GM19025 (cell line): ENCODE measurements around the gene TSSC4.

Experiments used
- ATAC-seq: cut with Tn5 transposase; IDR thresholded peaks from one replicate; pipeline ENCODE4 v1.9.1; 2021; ENCODE audit warnings: mild to moderate bottlenecking, low read depth, moderate library complexity; ENCODE audit not compliant: unreplicated experiment

TSSC4 gene

DNA sequence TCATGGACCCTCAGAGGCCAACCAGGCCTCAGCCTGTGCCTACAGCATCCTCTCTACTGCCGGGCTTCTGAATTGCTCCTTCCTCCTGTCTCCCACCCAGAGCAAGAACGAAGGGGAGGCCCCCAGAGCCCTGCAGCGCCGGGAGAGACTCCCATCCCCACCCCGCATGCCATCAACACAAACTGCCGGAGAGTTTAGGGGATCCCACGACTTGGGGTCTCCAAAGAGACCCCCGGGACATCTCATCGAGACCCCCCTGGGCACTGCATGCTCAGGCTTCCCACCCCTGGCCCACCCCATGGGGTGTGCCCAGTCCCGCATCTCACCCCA, 31.7 kb upstream of the TSSC4 start:
- no peak for ATAC-seq

DNA sequence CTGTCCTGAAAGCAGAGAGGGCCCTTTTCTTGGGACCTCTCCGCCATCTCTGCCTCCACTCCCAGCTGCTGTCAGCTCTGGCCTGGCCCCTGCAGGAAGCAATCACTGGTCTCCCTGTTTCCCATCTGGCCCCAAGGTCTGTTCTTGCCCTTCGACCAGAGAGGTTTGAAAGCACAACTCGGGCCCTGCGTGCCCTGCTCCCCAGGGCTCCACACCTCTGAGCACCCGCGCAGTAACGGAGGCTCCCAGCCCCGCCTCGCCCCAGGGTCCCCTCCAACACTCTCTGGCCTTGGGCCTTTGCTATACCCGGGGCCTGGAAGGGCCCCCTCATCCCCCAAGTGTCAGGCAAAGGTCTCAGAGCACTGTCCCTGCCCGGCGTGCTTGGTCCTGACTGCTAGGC, 31.2 kb upstream of the TSSC4 start:
- ATAC-seq: no peak

DNA sequence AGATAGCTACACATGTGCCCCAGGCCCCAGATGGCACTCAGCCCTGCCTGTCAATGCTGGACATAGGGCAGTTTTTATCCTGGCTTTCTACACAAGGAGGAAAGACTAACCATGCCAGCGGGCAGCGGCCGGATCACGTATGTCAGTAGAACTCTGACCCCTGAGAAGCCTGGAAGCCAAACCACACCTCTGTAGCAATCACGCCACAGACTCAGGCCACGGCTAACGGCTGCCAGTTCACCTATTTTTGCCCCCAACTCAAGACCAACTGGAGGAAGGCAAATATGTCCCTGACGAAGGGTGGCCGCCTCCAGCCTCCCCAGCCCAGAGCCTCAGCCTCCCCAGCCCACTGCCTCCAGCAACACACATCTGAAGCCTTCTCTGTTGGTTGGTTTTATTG, 30.7 kb upstream of the TSSC4 start:
- no peak for ATAC-seq

DNA sequence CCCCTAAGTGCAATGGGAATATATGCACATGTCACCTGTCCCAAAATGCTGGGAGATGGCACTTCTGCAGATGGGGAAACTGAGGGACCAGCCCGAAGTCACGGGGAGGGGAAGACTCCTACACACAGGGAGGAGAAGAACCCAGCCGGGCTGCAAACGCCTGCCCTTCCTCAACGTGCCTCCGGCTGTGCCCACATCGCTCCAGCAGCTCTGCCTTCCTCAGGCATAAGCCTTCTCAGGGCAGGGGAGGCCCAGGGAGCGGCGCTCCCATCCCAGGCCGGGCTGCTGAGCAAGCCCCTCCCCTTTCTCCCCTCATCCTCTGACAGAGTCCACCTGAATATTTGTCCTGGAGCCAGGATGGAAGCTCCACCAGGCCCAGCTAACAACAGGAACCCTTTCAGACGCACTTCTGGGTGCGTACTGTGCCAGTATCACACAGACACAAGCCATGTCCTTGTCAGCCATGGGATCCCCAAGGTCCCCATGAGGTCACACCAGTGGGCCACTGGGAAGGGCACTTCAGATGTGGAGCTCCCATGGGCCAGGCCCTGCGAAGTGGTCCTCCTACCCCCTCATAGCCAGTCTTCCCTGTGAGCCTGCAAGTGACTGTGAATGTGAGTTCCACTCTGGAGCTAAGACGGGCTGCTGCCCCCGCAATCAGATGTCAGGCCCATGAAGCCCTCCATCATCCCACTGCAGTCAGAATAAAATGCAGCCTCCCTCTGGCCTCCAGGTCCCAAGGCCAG, 25.9 kb upstream of the TSSC4 start:
- no peak for ATAC-seq

DNA sequence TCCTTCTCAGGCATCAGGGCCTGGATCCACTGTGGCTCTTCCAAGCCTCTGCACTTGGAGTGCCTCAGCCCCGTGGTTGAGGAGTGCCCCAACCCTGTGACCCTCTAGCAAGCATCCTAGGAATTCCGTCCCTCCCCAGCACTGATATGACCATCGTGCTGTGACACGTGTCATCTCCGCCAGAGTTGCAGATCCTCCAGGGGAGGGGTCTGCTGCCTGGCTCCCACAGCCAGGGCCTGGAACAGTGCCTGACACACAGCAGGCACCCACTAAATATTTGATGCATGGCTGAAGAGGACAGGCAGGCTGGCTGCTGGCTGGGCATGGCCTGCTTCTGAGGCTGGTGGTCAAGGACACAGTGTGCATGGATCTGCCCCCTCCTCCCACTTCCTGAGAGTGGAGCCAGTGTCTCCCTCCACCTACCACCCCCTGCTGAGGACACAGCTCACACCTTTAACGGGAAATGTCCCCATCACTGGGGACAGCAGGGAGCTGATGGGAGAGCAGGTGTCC, 25.2 kb upstream of the TSSC4 start:
- no peak for ATAC-seq

DNA sequence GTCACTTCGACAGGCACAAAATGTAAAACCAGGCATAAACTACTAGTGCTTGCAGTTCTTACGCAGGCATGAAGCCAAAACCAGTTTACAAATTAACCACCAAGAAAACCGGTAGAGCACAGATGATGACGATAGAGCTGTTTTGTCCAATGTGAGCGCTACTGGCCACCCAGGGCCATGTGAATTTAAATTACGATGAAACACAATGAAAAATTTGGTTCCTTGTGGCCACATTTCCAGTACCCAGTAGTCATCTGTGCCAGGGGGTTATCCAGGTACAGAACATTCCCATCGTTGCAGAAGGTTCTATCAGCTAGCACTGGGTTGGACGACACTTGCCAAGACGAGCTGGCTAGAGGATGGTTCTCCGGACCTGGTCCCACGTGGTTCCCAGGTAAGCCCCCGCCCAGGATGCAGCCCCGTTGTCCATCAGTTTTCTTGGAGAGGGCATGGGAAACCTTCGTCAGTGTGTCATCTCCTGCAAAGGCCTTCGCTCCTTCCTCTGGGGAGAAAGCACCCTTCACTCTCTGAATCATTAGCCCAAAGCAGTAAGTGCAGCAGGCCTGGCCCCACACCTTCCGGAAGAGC, 24.5 kb upstream of the TSSC4 start:
- ATAC-seq: no peak

DNA sequence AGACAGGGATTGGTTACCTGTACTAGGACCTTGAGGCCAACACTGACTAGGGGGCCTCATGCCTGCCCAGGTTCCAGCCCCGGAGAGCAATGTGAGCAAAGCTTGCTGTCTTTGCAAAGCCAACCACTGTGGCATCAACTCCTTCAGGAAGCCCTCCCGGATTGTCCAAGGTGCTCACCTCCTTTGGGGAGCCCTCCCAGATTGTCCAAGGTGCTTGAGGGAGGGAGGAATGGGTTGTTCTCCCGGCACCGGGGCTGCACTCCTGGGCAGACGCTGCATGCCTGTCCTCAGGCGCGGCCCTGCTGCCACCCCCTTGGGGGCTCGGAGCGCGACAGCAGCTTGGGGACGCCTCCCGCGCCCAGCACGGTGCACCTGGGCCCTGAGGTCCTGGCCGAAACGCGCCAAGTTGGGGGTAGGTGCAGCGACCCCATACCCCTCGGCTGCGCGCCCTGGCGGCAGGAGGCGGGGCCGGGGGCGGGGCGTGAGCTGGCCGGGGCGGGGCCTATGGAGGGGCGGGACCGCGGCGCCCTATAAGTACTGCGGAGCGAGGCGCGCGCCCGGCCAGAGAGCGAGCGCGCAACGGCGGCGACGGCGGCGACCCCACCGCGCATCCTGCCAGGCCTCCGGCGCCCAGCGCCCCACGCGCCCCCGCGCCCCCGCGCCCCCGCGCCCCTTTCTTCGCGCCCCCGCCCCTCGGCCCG, 23.6 kb upstream of the TSSC4 start, which contains the start of gene CD81:
Gene CD81 (plus strand): TSS at position 560 of the 701 bp plus-strand sequence. CDS start 240 bp downstream, outside the sequence.
- peak; percentile 38 for ATAC-seq

DNA sequence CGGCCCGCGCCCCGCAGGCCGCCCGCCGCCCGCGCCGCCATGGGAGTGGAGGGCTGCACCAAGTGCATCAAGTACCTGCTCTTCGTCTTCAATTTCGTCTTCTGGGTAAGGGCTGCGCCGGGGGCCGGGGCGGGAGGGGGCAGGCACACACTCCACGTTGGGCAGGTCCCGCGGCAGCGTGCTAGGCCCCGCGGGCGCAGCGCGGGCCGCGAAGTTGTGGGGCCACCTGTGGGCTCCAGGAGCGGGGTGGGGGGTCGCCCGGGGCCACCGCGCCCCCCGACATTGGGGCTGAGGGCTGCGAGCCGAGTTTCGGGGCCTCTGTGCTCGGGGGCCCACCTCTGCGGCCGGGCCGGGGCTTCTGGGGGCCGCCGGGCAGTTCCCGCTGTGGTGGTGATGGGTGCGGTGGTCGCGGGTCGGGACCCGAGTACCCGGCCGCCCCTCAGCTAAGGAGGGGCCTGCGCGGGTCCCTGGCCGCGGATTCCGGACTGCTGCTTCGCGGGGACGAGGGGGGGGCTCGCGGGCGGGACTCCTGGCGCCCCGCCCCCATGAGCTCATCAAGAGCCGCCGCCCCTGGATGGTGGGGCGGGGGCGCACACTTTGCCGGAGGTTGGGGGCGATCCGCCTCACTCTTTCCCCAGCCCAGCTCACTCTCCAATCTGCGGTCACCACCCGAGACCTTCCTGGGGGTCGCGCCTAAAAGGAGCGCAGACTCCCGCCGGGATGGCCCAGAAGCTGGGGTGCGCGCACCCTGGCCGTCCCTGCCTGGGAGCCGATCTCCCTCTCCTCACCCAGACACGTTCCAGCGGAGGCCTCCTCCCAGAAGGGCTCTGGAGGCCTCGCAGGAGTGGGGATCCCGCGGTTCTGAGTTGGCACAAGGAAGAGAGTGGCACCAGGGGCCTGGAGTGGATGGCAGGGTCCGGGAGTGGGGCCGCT, 22.8 kb upstream of the TSSC4 start:
- ATAC-seq: peak; percentile 18

DNA sequence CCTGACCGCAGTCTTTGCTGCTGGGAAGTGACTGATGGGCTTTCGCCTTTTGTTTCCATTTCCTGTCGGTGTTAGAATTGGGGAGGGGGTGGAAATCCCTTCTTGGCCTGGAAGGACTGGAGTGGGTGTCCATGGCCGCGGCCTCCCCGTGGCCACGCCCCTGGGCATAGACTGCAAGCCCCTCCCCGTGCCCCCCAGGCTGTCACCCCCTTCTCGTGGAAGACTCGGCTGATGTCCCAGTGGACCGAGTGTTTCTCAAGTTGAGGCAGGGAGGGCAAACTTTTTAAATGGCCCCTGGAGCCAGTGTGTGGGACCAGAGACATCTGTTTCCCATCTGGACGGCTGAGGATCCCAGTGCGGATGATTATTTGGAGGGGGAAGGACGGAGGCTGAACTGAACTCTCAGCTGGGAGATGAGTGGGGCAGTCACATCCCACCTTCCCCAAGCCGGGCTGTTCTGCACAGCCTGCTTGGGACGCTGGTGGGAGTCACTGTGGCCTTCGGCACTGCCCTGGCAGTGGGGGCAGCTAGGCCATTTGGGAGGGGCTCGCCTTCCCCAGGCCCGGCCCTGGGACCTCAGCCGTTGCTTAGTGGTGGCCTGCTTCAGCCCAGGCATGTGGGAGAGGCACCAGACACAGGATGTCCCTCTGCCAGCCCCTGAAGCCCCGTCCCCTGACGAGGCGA, 21.9 kb upstream of the TSSC4 start:
- ATAC-seq: no peak

DNA sequence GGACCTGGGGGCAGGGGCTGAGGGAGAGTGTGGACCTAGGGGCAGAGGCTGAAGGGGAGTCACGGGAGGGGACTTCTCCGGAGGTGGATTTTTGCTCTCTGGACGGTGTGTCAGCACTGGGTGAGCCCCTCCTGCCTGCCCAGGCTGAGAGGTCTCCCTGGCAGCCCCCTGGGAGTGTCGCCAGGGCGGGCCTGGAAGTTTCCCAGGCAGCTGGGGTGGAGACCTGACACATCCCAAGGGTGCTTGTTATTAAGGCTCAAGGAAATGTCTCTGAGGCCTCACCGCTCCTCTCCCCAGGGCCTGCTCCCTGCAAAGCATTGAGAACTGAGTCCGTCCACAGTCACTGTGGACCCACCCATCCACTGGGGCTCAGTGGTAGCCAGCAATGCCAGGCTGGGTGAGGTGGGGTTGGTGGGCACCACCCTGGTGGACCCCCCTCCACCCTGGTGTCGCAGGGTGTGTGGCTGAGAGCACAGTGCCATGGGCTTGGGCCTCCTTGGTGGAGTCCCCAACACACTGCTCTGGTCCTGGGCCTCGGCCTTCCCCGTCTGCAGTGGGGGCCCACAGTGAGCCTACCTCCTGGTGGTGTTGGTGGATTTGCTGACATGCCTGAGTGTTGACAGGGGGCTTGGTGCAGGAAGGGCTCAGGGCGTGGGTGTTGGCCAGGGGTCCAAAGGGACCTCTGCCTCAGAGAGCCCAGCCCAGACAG, 20.9 kb upstream of the TSSC4 start:
- ATAC-seq: no peak

DNA sequence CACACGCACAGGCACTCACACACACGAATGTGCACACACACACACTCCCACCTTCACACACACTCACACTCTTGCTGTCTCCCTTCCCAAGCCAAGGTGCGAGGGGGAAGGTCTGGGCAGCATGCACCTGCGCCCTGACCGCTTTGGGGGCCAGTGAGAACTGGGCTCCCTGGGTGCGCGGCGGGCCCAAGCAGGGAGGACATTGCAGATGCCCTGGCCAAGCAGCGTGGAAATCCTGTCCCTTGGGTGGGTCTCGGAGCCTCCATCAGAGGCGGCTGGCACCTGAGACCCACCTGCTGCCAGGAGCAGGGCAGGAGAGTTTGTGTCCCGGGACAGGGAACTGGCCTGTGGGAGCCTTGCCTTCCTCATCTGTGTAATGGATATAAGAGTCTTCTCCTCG, 20.2 kb upstream of the TSSC4 start:
- no peak for ATAC-seq

DNA sequence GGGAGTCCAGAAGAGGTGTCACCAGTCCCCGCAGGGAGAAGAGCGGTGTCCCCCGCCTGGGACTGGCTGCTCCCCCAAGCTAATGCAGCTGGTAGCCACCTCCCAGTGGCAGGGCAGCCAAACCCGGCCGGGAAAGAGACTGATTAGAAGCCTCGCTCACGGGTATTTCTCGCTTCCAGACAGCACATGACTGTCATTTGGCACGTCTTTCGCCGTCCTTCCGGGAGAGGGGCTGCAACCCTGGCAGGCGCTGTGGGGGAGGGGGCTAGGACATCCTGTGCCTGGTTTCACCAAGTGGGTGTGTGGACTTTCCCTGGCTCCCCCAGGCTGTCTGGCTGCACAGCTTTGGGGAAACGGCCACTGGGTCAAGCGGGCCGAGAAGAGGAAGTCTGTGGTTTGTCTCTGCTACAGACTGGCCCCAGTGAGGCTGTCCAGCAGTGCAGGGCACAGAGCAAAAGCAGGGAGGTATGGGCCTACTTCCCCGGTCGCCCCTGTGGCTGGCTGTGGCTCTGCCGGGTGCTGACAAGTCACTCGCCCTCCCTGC, 19.7 kb upstream of the TSSC4 start:
- ATAC-seq: no peak

DNA sequence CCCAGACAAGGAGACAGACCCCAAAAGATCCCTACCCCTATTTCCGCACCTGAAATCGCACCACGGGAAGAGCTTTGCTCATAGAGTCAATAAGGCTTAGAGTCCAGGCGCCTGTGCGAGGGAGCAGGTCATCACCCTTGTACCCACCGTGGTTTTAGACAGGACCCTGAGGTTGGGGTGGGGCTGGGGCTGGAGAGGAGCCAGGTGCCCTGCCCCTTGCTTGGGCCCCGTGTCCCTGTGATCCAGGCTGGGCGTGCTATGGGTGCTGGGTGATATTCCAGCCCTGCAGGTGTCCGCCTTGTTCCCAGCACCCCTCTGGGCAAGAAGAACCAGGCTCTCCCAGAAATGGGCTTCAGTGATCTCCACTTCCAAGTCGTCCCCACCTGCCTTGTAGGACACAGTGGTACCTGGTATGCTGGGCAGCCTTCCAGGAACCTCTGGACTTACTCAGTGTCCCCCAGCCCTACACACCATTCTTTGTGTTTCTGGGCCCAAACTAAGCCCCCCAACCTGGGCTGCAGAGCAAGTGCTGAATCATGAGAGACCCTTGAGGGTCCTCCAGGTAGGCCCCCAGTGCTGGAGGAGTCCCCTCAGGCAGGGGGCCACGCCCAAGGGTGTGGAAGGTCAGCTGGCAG, 18.9 kb upstream of the TSSC4 start:
- ATAC-seq: no peak

DNA sequence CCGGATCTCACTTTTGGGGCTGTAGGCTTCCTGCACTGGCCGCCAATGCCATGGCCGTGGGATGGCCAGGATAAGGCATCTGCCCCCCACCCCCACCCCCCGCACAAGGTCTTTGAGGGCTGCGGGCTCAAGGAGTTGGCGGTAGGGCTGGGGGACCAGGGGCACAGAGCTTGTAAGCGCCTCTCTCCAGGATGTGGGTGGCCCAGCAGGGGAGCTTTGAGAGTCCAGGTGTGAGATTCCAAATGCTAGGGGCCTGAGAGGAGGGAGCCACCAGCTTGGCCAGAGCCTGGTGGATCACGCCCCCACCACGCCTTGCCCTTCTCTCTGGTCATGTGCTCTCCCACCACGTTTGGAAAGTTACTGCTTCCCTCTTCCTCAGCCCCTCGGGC, 18.4 kb upstream of the TSSC4 start:
- no peak for ATAC-seq

DNA sequence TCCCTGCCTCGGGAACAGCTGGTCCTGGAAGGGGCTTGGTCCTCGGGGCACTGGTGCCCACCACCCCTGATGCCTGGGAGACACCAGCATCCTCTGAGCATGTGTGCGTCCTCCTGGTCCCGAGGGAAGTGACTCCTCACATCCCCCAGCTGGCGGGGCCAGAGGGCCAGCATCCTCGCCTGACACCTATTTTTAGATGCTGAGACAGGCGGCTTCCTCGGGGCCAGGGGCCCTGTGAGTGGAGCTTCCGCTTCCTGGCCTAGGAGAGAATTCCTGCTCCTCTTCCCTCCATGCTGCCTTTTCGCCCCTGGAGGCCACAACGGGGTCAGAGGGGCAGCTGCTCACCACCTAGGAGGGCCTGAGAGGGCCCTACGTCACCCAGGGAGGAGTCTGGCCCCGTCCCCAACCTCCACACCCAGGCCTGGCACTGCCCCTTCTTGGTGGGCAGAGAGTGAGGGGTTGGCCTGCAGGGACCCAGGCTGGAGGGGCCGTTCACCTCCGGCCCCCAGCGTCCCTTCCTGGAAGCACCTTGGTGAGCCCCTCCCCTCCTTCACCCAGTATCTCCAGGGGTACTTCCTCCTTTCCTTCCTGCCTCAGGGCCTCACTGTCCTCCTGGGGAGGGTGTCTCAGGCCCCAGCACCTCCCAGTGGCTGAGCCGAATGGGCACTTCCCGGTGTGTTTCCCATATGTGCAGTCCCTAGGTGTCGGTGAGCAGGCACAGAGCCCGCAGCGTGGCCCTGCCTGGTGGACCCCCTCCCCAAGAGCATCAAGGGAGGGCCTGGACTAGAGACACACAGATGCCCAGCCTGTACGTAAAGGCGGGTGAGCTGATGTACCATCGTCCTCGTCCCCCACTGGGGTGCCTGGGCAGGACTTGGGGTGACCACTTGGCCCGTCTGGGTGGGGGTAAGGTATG, 17.4 kb upstream of the TSSC4 start:
- ATAC-seq: no peak

DNA sequence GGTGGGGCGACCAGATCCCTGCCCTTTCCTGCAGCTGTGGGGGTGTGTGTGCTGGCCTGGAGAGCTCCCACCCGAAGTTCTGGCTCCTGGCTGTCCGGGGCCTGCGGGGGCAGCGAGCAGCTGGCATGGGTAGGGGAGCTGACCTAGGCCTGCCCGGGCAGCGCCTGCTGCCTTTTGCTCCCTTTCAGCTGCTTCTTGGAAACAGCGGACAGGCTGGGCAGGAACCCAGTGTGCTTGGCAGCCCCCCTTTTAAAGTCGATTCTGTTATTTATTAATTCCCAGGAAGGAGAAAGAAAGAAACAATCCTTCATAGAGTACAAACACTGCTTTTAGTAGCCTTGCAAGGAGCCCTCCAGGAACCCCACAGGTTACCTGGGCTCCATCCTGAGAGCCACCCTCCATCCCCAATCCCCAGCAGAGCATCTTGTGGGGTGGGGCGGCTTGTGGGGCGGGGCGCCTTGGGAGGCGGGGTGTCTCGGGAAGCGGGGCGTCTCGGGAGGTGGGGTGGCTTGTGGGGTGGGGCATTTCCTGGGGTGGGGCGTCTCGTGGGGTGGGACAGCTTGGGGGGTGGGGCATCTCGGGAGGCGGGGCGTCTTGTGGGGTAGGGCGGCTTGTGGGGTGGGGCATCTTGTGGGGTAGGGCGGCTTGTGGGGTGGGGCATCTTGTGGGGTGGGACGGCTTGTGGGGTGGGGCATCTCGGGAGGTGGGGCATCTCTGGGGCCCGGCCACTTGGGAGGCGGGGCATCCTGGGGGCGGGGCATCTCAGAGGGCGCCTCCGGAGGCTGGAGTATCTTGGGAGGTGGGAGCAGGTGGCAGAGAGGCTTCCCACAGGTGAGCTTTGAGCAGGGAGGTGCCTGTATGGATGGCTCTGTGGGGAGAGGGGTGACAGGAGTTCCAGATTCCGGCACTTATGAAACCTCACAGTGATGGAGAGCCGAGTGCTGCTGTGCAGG, 16.4 kb upstream of the TSSC4 start:
- no peak for ATAC-seq
